HG02588 (cell line): ENCODE data around the gene SYT17.

Source experiments
- ATAC-seq: cut with Tn5 transposase; IDR thresholded peaks from one replicate; pipeline ENCODE4 v1.9.1; 2021; ENCODE audit warnings: mild to moderate bottlenecking, moderate library complexity; ENCODE audit not compliant: unreplicated experiment

The SYT17 gene

GRCh38 chr16:19138601-19139000 is 29.4 kb upstream of the SYT17 start:
- no peak for ATAC-seq

DNA sequence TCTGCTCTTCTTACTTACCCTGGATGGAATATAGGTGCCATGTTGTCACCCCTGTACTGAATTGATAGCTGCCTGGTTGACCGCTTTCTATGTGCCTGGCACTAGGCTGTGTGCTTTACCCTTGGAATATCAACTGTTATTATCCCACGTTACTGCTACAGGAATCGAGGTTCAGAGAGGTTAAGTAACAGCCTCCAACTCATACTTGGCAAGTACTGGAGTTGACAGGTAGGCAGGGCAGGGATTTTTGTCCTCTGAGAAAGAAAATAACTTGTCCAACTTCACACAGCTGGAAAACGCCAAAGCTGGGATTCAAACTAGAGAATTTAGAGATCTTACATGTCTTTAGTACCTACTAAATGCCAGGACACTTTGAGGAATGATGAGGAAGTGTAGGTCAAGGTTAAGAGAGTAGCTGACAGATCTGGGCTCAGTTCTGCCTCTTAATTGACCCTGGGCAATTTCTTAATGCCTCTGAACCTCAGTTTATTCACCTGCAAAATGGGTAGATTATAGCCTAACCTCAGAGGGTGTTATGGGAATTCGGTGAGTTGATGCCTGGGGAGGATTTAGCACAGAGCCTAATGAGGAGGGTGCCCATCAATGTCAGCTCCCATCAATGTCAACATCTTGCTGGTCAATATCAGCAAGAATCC is 28.5 kb upstream of the SYT17 start:
- ATAC-seq: no peak

GRCh38 chr16:19140396-19140795 is 27.6 kb upstream of the SYT17 start:
- ATAC-seq: no peak

- ATAC-seq: no peak
Measured at GRCh38 chr16:19142939-19143598, 25.0 kb upstream of the SYT17 start.

- ATAC-seq: no peak
Measured at GRCh38 chr16:19143599-19143956, 24.5 kb upstream of the SYT17 start.

- ATAC-seq: no peak
Measured at GRCh38 chr16:19145010-19145409, 23.0 kb upstream of the SYT17 start.

DNA sequence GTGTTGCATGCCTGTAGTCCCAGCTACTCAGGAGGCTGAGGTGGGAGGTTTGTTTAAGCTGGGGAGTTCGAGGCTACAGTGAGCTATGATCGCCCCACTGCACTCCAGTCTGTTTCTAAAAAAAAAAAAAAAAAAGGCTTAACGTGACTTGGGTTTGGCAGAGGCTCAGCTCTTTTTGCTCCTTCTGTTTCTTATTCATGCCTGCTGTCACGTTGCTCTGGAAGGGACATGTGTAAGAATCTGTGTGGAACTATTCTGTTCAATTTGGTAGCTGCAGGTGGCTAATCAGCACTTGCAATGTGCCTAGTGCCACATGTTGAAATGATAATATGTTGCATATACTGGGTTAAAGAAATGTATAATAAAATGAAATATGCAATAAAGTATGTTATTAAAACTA is 20.9 kb upstream of the SYT17 start:
- no peak for ATAC-seq

DNA sequence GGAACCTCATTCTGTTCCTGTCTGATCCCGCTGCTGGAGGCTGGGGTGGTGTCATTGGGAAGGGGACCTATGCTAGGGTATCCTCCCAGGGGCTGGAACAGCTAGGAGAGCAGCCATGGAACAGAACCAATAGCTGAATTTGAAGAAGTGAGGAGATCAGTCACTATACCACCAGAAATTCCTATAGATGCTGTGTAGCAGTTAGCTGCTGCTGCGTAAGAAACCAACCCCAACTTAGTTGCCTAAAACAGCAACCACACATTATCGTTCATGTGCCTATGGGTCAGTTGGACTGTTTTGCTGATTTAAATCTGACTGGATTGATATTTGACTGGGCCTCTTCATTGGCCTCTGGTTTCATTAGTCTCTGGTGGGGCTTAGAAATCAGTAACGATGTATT is 20.4 kb upstream of the SYT17 start:
- no peak for ATAC-seq

DNA sequence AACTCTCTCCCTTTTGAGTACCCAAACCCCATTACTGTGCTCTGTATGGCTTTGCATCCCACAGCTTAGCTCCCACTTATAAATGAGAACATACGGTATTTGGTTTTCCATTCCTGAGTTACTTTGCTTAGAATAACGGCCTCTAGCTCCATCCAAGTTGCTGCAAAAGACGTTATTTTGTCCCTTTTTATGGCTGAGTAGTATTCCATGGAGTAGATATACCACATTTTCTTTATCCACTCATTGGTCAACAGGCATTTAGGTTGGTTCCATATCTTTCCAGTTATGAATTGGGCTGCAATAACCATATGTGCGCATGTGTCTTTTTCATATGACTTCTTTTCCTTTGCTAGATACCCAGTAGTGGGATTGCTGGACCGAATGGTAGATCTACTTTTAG is 19.9 kb upstream of the SYT17 start:
- ATAC-seq: no peak

GRCh38 chr16:19151310-19151709 is 16.7 kb upstream of the SYT17 start:
- no peak for ATAC-seq

GRCh38 chr16:19152042-19152441 is 16.0 kb upstream of the SYT17 start:
- no peak for ATAC-seq

DNA sequence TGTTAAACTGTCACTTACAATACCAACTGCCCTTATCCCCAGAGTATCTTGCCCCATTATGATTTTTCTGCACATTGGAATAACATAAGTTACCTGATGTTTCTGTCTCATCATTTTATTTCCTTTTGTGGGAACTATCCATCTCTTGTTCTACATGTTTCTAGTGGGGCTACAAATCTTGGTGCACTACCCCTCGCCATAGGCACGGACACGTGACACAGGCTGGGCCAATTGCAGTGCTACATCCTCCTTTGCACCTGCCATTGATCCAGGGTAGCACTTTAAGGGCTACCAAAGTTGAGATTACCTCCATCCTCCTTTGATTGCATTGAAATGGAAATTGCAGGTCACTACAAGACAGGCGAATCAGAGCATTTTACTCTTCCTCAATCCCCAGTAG is 14.2 kb upstream of the SYT17 start:
- no peak for ATAC-seq

GRCh38 chr16:19162085-19162484 is 6.0 kb upstream of the SYT17 start:
- no peak for ATAC-seq

DNA sequence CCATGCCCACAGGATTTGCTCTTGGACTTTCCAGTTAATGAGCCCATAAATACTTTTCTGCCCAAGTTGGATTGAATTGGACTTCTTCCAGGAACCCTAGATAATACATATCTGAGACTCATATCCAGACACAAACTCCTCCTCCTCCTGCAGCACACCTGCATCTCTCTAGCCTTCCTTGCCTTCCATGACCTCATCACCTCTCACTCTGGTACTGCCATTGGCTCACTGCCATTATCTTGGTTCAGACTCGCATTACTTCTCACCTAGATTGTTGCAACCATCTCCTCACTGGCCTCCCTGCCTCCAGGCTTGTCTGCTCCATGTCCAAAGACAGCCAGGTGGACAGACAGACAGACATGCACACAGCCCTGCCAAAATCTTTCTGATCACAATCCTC is 4.8 kb upstream of the SYT17 start:
- ATAC-seq: no peak

DNA sequence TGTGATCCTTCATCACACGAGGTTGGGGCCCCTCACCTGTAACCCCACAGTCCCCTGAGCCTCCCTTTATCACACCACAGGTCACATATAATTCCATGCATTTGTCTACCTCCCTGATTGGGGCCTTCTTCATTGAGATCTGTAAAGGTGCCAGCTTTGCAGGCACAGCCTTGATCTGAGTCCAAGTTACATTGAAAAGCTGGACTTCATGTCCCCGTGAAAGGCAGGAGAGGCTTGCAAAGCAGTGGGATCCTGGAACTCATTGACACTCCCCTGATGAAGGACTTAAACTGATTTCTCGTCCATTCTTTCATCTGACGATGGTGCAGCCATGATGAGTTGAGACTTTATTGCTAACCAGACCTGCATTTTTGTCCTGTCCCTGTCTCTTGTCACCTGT is 3.8 kb upstream of the SYT17 start:
- ATAC-seq: no peak

DNA sequence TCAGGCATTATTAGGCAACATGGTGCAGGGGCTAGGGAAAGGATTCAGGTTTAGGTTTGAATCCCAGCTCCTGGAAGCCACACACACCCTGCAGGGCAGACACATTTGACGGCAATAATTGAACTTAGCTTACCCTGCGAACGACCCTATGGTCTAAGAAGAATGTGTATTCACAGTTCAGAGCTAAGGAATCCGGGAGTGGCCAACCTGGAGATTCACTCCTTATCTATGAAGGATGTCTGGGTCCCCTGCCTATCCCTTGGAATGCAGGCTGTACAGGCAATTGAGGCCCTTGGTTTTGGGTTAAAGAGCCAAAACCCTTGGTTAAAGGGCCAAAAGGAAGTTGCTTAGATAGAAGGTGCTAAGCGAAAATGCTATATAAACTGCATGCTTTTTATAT is 2.9 kb upstream of the SYT17 start:
- ATAC-seq: no peak

GRCh38 chr16:19166500-19166899 is 1.5 kb upstream of the SYT17 start:
- ATAC-seq: no peak

GRCh38 chr16:19168371-19169081 is 486 bp downstream of the SYT17 start:
- no peak for ATAC-seq

DNA sequence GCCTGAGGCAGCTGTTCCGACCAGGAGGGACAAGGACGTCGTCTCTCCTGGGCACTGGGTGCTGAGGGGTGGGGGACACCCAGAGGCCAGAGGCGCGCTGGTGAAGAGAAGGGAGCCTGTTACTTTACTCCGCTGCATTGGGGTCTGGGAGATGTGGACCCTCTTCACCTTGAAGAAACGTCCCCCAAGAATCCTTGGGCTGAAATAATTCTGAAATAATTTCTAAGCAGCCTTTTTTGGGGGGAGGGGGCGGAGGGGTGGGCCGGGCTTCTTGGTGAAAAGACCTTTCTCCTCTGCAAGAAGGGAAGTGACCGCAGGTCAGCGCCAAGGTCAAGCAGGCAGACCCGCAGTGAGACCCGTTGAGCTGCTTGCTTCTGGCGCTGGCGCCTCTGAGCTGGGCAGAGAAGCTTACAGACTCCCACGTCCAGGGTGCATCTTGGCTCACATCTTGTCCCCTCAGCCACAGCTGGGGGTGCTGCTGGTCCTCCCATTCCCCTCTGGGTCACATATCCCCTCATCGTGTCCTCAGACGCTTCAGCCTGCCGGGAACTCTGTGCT is 1.1 kb downstream of the SYT17 start:
- no peak for ATAC-seq

DNA sequence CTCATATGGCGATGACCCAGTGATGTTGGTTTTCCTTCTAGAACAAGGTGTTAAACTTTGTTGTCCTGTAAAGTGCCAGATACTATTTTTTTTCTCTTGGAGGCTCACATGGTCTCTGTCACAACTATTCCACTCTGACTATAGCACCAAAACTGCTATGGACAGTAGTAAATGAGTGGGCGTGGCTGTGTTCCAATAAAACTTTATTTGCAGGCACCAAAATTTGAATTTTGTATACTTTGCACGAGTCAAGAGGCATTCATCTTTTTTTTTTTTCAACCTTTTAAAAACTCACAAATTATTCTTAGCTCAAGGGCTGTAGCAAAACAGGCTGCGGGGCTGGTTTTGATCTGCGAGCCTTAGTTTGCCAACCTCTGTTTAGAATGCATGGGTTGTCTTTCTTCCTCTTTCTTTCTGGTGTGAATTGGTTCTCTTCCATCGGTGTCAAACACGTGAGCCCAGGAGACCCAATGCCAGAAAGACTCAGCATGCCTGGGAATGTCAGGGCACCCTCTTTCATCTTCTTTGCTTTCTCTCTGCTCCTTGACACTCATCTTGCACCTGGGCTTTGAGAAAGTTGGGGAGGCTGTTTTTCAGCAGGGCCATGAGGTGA is 2.1 kb downstream of the SYT17 start:
- no peak for ATAC-seq

DNA sequence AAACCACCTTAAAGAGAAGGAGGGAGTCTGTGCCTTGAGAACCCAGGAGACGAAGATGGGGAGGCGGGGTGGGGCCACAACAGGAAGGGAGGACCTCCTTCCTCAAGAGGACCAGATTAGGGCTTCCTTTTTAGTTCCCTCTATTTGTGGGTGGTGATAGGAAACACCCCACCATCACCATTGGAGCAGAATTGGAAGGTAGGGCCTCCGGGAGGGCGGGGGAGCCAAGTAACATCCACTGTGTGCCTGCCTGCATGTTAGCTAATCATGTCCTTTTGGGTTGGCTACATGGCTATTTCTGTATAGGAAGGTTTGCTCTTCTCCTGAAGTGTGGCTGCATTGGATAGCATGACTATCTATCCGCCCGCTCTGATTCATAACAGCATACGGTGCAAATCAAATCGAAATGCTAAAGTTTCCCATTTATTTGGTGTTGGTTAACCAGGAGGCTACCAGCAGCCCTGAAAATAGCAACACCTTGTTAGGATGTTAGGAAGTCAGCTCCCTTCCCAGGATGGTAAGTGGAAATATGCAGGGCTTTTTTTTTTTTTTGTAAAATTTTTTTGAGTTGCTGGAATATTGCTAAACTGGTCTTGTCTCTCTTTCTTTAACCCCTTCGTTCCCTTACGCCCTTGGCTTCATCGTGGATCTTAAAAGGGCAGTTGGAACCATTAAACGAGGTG is 4.2 kb downstream of the SYT17 start:
- ATAC-seq: no peak
